Right ventricle myocardium inferior (tissue), 1 donor: Measurements from ENCODE around the gene EIF4E1B. TPM values are rescaled to one million over a fixed set of nuclear protein-coding genes. Genes with fewer than 3 reads are reported as not detected.
"Not testable (repeated sequence)": the region's sequence is repeated elsewhere in the genome, so short reads cannot be mapped to it uniquely, and the experiment has no call there.

Source experiments
- ATAC-seq: fragments of 200-7000 bp; cut with Tn5 transposase; one replicate; pipeline ENCODE4 v1.9.1; 2020; ENCODE audit warnings: mild to moderate bottlenecking, moderate library complexity
- DNase-seq: peaks from one replicate; pipeline ENCODE4 v3.0.0; 2021; ENCODE audit errors: missing footprints
- intact Hi-C: fragments of 100-400 bp; cut with DNase I; formaldehyde crosslinking; loops from one replicate; pipeline ENCODE4 v1.11.0; 2022
- long read RNA-seq: library from polyadenylated mRNA; unstranded; transcript quantifications from one replicate; pipeline ENCODE4 v2.0.0, GENCODE V29; 2021
- total RNA-seq: library from RNA; stranded (reverse); fragmentation: NEBNext Ultra II Directional; extraction: Animal tissue kit (Norgen Biotek cat#: 25700); gene quantifications from one replicate; pipeline ENCODE4 v1.2.1, GENCODE V29; 2021
- donor health status: DM: no; HTN: yes; CAD: no; lungs with severe emphysema.

EIF4E1B gene, protein sequence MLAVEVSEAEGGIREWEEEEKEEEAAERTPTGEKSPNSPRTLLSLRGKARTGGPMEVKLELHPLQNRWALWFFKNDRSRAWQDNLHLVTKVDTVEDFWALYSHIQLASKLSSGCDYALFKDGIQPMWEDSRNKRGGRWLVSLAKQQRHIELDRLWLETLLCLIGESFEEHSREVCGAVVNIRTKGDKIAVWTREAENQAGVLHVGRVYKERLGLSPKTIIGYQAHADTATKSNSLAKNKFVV
- total RNA-seq: not detected
- long read RNA-seq: 0 reads

DNA sequence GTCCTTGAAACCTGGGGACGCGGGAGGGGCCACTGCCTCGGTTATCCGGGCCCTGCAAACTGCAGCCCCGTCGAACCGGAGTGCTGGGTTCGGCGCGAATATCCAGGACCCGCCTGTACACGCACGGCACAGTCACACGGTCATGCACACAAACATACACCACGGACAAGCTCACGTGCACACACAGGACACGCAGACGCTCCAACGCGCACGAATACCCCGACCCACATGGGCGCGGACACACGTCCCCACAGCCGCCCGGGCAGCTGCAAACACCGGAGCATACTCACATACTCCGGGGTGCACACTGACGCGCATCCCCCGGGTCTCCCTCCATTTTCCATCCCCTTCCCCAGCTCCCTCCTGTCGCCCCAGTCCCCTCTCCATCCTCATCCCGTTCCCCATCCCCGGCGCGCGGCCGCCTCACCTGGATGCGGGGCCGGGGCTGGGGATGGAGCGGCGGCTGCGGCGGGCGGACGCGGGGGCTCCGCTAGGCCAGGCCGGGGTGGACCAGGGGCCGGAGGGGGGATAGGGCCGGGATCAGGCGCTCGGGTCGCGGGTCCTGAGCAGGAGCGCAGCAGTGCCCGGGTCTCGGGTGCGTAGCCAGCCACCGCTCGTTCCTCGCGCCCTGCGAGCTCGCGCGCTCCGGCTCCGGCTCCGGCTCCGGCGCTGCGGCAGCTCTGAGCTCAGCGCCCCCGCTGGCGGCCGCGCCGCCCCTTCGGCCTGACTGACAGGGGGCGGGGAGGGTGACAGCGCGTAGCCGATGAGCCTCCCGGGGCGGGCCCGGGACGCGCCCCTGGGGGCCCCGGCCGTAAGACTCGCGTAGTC, at the start of gene EIF4E1B, which contains the start of gene SNCB:
EIF4E1B (plus strand) TSS at position 823 of the 828 bp plus-strand sequence. CDS start 12,113 bp downstream, outside the sequence.
SNCB (minus strand) TSS at position 682 of the 828 bp plus-strand sequence. CDS start 880 bp downstream, outside the sequence.
- intact Hi-C loops: no loop called here
- no peak for DNase-seq
- peak; percentile 70 for ATAC-seq

DNA sequence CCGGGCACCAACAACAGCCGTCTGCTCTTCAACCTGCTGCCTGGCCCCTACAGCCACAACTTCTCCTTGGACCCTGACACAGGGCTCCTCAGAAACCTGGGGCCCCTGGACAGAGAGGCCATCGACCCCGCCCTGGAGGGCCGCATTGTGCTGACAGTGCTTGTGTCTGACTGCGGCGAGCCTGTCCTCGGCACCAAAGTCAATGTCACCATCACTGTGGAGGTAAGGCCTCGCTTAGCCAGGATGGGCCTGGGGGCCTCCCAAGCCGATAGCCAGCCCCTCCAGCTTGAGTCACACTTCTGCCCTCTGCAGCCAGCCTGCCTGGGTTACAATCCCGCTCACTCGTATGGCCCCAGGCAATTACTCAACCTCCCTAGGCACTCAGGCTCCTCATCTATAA, 49.1 kb upstream of the EIF4E1B start:
- intact Hi-C loops: no loop called here
- ATAC-seq: no peak
- DNase-seq: peak; percentile 17

DNA sequence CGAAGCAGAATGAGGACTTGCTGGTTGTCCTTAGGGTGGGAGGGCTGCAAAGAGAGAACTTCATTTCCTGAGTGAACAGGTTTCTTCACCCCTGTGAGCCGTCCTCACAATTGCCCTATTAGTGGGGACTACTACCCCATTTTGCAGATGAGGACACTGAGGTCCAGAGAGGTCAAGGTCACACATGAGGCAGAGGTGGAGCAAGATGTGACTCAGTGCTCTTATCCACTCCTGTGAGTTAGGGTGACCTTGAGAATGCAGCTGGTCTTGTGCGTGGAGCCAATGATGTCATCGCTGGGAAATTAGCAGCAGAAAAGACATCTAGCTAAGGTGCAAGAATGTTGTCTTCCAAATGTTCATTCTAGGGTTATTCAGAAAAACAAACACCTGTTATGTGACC, 47.4 kb upstream of the EIF4E1B start:
- no peak for DNase-seq
- ATAC-seq: no peak
- intact Hi-C loops: no loop called here

DNA sequence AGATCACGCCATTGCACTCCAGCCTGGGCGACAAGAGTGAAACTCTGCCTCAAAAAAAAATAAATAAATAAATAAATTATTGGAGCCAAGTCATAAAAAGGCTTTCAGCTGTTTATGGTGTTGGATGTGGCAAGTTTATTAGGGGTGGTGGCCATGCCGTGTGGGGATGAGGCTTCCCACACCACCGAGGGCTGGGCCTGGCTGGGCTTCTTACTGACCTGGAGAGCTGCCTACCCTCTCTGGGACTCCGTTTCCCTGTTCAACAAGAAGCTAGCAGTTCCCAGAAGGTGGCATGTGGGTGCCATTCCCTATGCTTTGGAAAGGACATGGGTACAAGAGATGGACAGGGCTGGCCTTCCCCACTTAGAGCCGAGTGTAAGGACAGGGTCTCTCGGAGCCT, 43.1 kb upstream of the EIF4E1B start:
- DNase-seq (no peak), ATAC-seq (no peak)
- intact Hi-C loops: no loop called here

DNA sequence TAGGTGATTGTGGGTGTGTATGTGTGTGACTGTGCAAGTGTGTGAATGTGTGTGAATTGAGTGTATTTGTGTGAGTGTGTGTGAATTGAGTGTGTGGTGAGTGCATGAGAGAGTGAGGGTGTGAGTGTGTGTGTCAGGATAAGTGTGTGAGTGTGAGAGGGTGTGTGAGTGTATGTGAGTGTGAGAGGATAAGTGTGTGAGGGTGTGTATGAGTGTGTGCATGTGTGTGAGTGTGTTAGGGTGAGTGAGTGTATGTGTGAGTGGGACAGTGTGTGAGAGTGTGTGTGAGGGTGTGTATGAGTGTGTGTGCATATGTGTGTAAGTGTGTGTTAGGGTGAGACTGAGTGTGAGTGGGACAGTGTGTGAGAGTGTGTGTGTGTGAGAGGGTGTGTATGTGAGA, 42.2 kb upstream of the EIF4E1B start:
- no peak for ATAC-seq
- intact Hi-C loops: no loop called here
- DNase-seq: no peak

DNA sequence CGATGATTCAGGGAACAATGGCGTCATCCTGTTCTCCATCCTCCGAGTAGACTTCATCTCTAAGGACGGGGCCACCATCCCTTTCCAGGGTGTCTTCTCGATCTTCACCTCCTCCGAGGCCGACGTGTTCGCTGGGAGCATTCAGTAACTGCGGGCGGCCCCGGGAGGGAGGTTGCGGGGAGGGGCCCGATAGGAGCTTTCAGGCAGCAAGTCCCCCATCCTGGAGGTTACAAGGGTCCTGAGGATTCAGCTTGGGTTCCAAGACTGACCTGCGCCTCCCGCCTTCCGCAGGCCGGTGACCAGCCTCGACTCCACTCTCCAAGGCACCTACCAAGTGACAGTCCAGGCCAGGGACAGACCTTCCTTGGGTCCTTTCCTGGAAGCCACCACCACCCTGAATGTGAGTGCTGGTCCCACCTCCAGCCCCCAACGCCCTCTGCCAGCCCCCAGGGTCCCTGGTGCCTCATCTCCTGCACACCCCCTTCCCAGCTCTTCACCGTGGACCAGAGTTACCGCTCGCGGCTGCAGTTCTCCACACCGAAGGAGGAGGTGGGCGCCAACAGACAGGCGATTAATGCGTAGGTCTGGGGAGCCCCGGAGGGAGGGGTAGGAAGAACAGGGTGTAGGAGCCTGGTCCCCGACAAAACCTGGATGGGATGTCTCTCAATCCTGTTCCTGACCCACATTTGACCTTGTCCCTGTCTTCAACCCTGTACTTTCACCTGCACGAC, 41.3 kb upstream of the EIF4E1B start:
- no peak for ATAC-seq
- intact Hi-C loops: no loop called here
- no peak for DNase-seq

DNA sequence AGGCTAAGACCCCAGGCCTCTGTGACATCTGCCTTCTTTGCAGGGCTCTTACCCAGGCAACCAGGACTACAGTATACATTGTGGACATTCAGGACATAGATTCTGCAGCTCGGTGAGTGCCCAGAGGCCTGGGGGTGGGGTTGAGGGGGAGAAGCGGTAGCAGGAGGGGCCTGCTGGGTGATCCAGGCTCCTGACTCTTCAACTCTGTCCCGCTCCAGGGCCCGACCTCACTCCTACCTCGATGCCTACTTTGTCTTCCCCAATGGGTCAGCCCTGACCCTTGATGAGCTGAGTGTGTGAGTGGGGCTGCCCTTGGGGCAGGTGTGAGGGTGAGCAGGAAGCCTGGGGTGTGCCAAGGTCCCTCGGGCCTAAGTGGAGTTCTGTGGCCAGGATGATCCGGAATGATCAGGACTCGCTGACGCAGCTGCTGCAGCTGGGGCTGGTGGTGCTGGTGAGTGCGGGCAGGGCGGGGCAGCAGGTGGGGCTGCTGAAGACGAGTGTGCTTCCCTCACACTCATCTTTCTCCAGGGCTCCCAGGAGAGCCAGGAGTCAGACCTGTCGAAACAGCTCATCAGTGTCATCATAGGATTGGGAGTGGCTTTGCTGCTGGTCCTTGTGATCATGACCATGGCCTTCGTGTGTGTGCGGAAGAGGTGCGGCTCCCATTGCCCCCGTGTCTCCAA, 40.3 kb upstream of the EIF4E1B start:
- ATAC-seq: no peak
- intact Hi-C loops: no loop called here
- no peak for DNase-seq

DNA sequence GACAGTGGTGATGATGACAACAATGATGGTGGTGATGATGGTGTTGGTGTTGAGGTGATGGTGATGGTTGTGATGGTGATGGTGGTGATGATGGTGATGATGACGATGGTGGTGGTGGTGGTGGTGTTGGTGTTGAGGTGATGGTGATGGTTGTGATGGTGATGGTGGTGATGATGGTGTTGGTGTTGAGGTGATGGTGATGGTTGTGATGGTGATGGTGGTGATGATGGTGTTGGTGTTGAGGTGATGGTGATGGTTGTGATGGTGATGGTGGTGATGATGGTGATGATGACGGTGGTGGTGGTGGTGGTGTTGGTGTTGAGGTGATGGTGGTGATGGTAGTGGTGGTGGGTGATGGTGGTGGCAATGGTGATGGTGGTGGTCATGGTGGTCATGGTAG, 38.8 kb upstream of the EIF4E1B start:
- DNase-seq, ATAC-seq, intact Hi-C loops: not testable (repeated sequence)

DNA sequence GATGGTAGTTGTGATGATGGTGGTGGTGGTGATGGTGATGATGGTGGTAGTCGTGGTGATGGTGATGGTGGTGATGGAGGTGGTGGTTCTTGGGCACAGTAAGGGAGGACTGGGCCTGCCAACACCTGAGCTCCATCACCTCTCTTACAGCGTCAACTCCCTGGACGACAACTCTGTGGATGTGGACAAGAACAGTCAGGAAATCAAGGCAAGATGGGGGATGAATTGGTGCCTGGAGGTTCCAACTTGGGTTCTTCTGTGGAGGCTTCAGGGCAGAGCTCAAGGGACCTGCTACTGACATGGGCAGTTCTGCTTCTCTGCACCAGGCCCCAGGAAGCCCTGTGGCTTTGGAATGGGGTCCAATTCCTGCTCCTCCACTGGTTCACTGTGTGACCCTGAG, 37.9 kb upstream of the EIF4E1B start:
- no peak for DNase-seq
- no peak for ATAC-seq
- intact Hi-C loops: no loop called here

DNA sequence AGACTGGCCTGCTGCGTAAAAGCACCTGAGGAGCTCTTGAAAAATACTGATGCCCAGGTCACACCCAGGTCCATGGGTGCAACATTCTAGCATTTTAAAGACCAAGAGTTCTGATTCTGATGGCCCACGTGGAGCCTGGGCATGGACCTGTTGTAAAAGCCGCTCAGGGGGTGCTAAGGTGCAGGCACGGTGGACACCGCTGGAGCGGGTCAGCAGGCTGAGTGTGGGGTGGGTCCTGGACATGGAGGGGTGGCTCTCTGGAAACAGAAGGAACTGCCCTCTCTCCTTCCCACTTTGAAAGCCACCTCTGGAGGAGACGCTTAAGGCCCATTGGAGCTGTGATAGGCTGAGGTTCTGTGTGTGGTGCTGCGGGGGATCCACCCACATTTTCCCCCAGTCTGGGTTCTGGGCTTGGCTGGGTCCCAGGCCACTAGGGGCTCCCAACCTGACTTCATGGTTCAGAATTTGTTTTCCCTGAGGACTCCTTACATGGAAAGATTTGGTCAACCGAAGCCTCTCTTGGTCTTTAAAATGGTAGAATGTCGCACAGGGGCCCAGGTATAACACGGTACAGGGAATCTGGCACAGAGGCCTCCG, 37.1 kb upstream of the EIF4E1B start:
- DNase-seq (no peak), ATAC-seq (no peak)
- intact Hi-C loops: no loop called here

DNA sequence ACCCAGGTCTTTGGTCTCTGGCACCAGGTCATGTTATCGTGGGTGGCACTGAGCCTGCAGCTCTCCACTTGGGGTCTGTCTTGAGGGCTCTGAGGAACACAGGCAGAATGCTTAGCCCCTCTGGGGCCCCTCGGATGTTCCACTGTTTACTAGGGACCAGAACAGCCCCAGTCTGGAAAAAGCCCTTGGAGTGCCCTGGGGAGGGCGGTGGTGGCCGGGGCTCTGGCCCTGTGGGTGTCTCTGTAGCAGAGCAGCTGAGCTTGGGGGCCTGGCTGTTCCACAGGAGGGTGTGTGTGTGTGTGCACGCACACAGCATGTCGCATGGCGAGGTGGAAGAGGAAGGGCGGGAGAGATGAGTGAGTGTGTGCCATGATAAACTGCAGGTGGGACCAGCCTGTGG, 35.9 kb upstream of the EIF4E1B start:
- DNase-seq: no peak
- ATAC-seq: no peak
- intact Hi-C loops: no loop called here

DNA sequence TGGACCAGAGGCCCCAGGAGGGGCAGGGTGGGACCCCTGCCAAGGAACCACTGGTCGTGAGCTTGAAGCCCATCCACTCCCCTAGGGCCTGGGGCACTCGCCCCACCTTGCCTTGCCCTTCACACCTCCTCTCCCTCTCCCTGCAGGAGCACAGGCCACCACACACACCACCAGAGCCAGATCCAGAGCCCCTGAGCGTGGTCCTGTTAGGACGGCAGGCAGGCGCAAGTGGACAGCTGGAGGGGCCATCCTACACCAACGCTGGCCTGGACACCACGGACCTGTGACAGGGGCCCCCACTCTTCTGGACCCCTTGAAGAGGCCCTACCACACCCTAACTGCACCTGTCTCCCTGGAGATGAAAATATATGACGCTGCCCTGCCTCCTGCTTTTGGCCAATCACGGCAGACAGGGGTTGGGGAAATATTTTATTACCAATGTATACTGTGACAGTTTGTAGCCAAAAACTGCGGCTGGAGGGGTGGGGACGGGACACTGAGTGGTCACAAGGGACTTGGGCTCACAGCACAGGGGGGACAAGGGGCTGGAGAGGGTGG, 35.0 kb upstream of the EIF4E1B start:
- ATAC-seq: no peak

DNA sequence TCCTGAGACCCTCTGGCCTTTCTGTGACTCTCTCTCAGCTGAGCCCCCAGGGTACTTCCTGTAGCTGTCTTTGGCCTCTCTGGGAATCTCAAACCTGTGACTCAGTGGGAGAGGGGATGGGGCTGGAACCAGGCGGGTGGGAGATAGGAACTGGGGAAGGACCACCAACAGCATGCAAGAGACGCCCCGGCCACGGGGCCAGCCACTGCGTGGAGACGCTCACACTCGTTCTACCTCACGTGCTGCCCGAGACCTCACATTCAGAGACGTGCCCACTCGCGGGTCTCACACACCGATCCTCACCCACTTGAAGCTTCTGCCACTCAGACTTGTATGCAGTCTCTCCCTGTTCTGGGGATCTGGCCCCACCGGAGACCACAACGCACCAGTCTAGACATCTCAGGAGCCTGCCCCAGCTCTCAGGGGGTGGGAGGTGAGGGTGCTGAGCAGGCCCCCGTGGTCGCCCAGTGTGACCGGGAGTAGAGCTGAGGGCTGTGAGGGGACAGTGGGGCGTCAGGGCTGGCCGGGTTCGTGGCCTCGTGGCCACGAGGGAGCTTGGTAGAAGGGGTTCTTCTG, 34.3 kb upstream of the EIF4E1B start:
- intact Hi-C loops: no loop called here
- peak; percentile 23 for DNase-seq
- no peak for ATAC-seq

More for the DNA sequence above, 35.0 kb upstream of the EIF4E1B start:
- no peak for DNase-seq
- intact Hi-C loops: no loop called here

DNA sequence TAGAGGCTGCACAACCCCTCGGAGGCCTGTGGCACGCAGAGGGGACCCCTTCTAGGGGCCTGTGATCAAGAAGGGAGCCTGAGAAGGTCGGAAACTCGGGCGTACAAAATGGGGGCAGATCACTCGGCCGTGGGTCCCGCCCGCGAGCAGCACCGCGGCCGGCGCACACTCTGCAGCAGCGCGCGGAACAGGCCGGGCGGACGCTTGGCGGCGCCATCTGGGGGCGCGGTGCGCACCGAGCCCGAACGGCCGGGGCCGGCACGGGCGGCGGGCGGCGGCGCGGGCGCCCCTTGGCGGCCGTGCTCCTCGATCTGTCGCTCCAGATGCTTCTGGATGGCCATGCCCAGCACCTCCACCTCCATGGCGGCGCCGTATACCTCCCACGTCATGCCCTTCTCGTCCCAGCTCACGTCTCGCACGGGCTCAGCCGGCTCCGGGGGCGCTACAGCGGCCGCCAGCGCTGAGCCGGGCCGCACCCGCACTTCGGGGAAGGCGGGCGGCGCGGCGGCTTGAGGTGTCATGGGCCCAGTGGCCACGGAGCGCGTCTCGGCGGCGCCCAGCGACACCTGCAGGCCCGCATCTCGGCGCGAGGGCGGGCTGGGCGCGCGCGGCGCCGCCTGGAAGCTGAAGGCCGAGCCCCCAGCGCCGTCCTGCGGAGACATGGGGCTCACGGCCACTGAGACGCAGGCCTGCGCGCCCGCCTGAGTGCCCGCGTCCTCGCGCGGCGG, 33.6 kb upstream of the EIF4E1B start:
- DNase-seq (no peak), ATAC-seq (peak; percentile 43)
- intact Hi-C loops: no loop called here

DNA sequence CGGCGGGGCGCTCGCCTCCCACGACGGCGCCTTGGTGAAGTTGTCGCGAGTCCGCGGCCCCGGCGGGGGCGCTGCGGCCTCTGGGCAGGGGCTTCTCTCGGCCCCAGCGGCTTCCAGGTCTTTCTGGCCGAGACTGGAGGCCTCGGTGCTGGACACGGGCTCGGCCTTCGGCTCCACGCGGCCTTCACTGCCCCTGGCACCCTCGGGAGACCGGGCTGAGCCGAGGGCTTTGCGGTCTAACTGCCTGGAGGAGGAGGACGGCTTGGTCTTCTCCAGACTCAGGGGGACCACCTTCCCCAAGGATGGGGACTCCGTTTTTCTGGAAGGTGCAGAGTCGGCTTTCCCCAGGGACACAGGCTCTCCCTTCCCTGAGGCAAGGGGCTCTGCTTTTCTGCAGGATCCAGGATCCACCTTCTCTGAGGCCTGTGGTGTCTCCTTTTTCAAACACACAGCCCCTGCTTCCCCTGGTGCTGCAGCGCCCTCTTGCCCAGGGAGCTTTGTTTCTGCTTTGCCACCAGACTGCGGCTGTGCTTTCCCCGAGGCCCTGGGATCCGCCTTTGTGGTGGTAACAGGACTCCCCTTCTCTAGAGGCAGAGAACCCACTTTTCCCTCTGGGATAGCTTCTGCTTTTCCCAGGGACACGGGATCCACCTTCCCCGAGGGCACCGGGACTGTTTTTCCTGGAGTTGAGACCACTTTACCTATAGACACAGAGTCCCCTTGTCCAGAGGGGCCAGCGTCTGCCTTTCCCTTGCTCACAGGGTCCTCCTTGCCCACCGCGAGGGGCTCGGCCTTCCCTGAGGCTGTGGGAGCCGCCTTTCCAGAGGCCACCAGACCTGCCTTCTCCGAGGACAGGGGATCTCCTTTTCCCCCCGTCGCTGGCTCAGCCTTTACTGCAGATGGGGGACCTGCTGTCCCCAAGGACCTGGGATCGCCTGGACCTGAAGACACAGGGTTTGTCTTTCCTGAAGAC, 32.8 kb upstream of the EIF4E1B start:
- ATAC-seq: no peak
- intact Hi-C loops: no loop called here
- DNase-seq: peak; percentile 22

DNA sequence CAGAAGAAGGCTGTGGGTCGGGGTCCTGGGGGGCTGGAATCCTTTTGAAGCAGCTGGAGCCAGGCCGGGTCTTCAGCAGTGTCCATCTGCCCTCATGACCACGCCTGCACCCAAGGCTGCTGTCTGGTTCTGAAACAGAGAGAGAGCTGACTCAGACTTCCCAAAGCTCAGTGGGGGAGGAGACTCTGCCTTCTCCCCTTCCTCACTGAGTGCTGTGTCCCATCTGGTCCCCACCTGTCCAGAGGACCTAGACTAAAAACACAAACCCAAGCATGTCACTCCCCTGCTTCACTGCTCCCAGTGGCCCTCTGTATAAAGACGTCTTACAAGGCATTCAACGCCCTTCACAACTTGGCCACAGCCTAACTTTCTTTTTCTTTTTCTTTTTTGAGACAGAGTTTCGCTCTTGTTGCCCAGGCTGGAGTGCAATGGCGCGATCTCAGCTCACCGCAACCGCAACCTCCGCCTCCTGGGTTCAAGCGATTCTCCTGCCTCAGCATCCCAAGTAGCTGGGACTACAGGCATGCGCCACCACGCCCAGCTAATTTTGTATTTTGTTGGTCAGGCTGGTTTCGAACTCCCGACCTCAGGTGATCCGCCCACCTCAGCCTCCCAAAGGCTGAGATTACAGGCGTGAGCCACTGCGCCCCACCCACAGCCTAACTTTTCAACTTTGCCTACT, 30.6 kb upstream of the EIF4E1B start:
- intact Hi-C loops, ATAC-seq: not testable (repeated sequence)
- peak; percentile 46 for DNase-seq
